HG02798 (cell line): ENCODE results near the gene MTHFR.

Experiments used
- ATAC-seq: cut with Tn5 transposase; IDR thresholded peaks from one replicate; pipeline ENCODE4 v1.9.1; 2021; ENCODE audit warnings: mild to moderate bottlenecking; ENCODE audit not compliant: unreplicated experiment, poor library complexity

Gene MTHFR

DNA sequence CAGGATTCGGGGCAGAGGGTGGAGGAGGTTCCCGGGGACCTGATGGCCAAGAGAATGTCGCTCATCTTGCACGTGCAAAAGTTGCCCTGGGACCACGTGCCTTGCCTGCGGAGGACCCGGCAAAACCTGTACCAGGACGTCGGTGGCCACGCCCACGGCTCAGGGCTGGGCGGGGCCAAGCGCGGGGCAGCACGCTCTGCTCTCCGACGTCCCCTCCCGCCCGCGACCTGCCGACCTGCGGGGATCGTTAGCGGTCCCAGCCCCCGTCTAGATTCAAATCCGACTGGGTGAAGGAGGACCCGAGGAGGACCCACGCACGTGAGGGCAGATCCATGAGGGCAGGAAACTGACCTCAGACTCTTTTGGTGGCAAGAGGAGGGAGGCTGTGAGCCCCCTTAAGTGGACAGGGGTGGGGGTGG lies 43.8 kb downstream of the MTHFR start, which contains the start of gene C1orf167:
TSS of gene C1orf167 (plus strand) at position 206 of the 419 bp plus-strand sequence. CDS start 2,208 bp downstream, outside the sequence.
- no peak for ATAC-seq

DNA sequence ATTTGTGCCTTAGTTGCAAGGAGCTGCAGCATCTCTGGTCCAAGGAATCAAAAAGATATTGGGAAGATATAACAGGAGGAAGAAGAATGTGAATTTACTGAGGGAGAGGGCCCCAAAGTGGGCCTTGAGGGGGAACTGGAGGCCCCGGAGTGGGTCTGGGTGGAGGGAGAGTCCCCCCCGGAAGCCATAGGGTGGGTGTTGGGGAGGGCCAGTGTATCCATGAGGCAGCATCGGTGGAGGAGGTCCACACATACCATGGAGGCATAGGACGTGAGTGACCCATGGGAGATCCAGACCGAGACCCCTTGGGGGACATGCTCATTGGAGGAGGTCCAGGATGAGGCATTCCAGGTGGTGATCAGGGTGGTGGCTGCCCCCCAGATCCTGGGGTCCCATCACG lies 44.5 kb downstream of the MTHFR start:
- no peak for ATAC-seq

DNA sequence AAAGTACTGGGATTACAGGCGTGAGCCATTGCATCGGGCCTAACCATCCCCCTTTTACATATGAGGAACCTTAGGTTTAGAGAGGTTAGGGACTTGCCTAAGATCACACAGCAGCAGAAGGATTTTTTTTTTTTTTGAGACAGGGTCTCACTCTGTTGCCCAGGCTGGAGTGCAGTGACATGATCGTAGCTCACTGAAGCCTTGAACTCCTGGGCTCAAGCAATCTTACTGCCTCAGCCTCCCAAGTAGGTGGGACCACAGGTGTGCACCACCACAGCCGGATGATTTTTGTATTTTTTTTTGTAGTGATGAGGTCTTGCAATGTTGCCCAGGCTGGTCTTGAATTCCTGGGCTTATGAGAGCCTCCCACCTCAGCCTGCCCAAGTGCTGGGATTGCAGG lies 46.0 kb downstream of the MTHFR start:
- ATAC-seq: no peak

DNA sequence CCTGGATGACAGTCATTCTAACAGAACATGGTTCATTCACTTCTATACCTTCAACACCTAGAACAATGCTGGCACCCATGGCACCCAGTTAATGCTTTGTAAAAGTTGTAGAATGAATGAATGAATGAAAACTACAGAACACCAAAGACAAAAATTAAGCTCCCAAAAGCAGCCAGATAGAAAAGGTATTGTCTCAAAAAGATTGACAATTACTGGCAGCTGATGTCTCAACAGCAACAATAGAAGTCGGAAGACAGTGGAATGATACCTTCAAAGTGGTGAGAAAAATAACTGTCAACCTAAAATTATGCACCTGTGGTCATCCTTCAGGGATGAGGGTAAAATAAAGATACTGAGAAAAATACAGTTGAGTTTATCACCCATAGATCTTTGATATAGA lies 48.7 kb downstream of the MTHFR start:
- no peak for ATAC-seq

DNA sequence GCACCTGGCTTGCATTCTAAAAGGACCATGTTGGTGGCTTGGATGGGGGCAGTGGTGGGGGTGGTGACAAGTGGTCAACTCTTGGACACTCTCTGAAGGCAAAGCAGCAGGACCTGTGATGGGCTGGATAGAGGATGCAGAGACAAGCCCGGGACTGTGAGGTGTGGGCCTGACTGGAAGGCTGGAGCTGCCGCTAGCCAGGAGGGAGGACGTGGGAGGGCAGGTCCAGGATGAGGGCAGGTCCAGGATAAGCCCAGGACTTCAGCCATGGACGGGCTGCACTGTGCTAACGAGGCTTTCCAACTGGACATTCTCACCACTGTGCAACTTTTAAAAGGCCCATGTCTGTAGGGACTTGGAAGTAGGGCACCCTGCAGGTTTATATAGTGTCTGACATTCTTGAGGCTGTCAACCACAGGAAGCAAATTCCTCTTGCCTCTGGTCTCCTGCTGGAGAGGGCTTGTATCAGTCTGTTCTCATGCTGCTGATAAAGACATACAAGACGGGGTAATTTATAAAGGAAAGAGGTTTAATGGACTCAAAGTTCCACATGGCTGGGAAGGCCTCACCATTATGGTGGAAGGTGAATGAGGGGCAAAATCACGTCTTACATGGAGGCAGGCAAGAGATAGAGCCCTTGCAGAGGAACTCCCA lies 52.1 kb downstream of the MTHFR start:
- ATAC-seq: no peak

DNA sequence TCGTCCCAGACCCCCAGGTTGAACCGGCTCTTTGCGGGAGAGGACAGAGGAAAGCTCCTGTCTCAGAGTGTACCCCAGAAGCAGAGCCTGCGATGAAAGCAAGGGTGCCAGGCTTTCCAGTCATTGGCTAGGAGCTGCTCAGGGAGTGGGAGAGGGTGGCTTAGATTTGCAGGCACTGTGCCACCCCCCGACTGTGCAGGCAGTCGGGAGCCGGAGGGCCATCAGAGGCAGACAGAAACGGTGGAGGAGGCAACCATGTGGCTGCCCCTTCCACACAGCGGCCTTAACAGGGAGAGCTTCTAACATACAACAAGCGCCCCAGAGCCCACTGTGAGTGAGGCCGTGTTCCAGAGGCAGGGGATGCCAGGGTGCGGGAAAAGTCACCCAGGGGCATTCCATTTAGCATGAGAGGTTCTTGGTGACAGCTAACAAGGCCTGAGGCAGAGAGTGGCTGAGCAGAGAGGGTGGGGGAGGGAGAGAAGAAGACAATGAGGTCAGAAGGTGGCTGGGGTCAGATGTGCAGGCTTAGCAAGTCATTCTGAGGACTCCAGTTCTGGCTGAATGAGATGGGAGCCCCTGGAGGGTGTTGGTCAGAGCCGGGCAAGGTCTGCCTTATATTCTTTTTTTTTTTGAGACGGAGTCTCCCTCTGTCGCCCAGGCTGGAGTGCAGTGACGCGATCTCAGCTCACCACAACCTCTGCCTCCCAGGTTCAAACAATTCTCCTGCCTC lies 53.2 kb downstream of the MTHFR start:
- no peak for ATAC-seq

DNA sequence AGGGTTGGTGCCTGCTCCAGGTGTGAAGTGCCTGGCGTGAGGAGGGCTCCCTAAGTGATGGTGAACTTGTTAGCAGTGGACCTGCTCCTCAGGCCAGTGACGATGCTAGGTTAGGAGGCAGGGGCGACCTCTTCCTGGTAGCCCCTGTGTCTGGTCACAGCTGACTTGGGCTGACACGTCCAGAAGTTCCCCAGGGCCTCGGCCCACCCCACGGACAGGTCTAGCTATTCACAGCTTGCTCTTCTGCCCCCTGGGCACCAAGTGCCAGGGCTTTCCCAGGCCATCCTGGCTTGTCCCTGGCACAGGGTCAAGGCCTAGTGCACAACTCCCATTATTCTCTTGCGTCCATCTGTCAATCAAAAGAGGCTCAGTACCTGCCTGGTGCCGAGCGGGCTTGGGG lies 54.7 kb downstream of the MTHFR start:
- no peak for ATAC-seq

DNA sequence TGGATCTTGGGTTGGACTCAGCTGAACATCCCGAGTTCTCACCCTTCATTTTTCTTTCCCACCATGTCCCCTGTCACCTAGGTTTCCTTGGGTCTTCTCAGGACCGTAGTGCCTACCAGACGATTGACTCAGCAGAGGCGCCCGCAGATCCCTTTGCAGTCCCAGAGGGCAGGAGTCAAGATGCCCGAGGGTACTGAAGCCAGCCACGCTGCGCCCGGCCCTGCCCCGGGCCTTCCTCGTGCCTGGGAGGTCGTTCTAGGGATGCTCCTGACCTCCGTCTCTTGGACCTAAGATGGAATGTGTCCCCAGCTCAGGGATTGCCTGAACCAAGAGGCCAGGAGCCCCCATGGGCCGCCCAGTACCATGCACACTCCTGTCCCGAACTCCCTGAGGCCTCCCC lies 55.8 kb downstream of the MTHFR start:
- no peak for ATAC-seq

DNA sequence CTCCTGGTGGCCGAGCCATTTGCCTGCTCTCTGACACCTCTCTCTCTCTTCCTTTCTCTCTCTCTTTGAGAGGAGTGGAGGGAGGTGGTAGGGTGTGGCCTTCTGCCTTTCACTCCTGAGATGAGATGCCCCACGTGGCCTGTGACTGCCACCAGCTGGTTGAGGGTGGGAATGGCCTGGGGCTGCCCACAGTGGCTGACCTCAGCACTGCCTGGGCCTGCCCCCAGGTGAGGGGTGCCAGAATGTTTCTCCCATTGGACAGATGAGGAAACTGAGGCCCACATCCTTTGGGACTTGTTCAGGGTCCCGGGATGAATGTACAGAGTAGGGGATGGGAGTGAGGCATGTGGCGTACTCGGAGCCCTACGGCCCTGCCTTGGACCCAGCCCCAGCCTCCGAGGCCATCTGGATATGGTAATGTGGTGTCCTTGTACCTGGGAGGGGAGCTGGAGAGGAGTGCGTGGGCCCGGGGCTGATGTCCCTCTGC lies 56.5 kb downstream of the MTHFR start:
- ATAC-seq: no peak

DNA sequence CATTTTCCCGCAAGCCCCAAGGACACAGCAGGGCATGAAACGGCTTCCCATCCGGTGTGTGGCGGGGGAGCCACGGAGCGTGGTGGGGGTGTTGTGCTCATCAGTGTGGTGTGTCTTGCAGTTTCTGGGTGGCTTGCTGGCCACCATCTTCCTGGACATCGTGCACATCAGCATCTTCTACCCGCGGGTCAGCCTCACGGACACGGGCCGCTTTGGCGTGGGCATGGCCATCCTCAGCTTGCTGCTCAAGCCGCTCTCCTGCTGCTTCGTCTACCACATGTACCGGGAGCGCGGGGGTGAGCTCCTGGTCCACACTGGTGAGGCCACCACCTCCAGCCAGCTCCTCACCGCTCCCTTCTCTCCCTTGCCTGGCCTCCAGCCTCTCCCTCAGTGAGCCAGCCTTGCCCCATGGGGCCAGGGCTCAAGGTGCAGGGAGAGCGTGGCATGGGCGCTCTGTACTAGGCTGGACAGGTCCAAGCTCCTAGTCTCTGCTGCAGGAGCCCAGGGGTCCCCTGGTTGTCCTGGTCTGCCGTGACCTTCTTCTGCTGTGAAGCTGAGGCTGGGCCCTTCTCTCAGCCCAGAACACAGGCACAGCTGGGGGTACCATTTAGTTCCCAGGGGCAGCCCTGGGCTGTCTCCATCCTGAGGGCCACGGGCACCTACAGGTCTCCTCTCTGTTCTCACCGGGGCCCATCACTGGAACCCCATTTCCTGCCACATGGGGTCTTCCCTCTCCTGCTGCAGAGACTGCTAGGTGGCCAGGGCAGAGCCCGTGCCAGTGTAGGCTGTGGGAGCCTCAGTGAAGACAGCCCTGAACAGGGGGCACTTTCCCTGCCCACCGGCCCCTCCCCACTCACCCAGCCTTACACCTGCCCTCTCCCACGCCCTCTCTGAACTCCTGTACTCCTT lies 57.2 kb downstream of the MTHFR start:
- ATAC-seq: no peak

DNA sequence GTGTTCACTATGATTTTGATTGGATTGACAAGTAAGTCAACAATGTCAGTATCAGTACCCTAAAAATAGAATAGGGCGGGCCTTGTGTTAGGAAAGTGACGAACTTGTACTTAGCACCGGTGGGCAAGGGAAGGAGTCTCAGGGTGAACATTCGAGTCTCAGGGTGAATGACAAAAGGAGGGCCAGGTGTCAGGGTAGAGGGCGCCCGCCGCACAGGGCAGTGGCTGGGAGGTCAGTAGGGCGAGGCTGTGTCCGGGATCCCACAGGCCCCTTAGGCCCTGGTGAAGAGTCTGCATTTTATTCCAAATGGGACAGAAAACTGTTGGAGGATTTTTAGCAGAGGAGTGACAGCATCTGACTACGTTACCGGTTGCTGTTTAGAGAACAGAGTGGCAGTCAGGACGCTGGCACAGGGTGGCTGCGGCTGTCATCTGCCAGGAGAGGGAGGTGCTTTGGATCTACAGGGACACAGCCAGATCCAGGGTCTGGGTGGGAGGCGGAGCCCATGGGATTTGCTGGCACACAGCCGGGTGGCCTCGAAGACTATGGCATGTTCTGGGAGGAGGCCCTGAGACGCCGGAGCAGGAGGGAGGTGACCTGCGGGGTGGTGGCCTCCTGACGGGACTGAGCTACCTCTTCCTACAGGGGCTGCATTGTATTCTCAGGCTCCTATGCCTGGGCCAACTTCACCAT lies 58.8 kb downstream of the MTHFR start:
- no peak for ATAC-seq

DNA sequence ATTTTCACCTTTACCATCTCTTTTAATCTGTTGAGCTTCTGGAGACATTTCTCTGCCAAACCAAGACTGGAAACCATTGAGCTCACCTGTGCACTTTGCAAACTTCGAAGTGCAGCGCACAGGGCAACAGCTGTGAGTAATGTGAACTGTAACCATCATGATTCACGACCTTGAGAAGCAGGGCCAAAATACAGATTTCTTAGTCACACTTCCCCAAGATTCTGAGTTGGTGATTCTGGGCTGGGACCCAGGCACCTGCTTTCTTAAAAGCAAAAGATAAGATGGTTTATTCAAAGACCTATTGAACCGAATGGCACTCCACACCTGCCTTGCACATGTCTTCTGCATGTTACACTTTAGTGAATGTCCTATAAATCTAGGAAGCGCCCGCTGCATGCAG lies 59.7 kb downstream of the MTHFR start:
- no peak for ATAC-seq

DNA sequence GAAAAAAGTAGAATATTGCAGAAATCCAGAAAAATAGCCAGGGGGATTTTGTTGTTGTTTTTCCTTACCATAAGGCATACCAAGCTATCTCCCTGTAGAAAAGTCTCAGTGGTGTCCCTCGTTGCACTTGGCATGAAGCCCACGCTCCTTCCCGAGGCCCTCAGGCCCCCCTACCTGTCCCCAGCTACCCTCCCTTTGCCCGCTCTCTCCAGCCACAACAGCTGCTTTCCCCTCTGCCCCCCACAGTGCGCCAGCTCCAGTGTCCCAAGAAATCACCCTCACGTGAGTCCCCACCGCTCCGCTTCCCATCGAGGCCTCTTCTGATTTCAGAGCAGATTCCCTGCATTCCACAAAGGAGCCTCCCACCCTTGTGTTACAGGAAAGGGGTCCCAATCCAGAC lies 61.5 kb downstream of the MTHFR start:
- ATAC-seq: no peak

DNA sequence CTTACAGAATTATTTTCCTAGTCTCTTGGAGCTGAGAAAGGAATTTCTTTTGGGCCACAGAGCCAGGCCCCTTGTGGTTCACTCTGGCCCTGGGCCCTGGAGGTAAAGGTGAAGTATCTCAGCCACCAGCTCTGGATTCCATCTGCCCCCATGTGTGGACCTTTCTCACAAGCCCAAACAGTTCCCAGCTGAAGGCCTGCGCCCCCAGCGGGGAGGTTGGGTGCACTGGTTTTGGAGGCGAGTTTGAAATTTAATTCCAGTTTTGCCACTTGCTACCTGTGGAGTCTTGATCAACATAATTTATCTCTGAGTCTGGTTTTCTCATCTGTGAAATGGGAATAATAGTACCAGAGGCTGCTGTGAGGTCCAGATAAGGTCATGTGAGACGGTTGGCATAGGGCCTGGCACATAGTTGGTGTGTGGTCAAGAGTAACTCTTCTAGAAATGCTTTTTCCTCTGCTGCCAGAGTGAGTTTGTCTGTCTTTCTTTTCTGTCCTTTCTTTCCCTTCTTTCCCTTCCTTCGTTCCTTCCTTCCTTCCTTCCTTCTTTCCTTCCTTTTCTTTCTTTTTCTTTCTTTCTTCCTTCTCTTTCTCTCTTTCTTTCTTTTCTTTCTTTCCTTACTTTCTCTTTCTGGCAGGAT lies 63.7 kb downstream of the MTHFR start:
- ATAC-seq: no peak

DNA sequence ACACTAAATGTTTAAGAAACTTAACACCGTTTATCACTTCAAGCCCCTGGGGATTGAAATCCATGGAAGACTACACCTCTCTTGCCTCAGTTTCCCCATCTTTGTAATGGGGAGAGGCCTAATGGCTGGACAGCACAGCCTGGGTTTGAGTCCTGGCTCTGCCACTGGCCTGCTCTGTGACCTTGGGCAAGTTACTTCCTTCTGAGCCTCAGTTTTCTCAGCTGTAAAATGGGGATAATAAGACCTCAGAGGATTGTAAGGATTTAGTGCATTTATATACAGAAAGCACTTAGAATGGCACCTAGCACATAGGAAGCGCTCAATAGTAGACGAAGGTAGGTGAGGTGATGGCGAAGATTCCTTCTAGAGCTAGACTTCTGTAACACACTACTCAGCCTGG lies 64.3 kb downstream of the MTHFR start:
- no peak for ATAC-seq

DNA sequence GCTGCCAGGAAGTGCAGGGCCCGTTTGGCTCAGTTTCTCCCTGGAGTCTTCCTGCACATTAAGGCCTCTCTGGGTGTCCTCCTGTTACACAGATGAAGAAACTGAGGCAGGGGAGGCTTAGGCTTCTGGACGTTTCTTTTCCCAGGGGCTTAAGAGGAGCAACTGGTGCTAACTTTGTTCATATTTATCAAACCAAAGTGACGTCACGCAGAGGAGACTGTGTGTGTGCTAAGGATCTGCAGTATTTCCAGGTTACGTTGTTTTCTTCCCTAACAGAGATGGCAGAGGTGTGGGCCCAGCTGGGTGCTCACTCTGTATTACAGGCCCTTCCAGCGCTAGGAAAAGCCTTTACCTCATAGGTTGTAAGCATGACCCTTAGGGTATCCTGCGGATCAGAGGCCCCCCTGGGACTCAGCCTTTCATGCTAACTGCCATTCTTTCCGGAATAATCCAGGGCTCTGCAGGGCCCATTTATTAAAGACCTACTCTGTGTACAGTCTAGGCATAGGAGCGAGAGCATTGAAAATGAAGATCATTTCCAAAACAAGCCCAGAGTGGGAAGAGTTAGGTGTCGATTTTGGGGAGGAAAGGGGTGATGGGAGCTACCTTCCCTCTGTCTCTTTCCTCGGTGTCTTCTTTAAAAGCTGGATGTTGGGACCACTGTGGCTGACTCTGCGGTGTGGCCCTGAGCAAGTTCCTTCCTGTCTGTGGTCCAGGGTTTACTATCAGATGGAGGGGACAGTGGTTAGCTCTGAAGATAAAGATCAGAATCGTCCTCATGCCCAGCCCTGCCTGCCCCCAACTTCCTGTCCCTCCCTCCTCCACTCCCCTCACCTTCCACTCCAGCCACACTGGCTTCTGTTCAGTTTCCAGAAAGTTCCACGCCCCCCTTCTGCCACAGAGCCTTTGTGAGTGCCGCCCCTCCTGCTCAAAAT lies 65.2 kb downstream of the MTHFR start:
- no peak for ATAC-seq

DNA sequence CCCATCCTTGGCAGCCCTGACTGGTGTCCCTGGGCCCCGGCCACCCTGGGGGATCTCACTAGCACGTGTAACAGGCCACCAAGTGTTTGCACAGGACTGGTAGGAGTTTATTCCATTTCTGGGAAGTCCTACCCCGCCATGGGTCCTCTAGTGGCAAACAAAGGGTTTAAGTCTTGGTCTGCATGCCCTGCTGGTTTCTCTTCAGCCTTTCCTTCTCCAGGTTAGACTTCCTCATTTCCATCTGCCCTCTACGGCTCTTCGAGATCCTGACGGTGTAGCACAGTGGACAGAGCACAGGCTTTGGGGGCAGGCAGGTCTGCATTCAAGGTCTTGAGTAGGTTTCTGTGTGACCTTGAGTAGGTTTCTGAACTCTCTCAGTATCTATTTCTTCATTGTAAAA lies 67.0 kb downstream of the MTHFR start:
- no peak for ATAC-seq

DNA sequence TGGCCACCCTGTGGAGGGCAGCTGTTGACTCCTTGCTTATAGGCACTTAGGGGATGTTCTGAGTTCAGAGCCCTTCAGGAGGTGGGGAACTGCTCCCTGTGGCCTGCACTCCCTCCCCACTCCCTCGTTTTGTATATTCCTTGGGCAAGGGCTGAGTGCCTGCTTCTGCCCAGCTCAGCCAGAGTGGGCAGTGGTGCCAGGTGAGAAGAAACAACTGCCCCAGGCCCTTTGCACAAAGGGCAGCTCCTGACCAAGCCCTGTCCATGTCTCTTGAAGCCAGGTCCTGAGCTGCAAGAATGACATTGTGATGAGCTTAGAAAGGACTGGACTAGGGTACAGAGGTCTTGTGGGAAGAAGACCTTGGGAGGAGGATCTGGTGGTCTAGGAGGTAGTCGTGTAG lies 67.7 kb downstream of the MTHFR start:
- ATAC-seq: no peak
